GM12874 (cell line): ENCODE measurements around the gene MLX.

Source experiments
- CTCF ChIP-seq: IDR thresholded peaks from 2 replicates; pipeline ENCODE4 v1.5.1; 2011; ENCODE audit warnings: low read depth, mild to moderate bottlenecking, control low read depth, low read length, moderate library complexity; ENCODE audit not compliant: insufficient read depth

The MLX gene

GRCh38 chr17:42529061-42529460 lies 37.8 kb upstream of the MLX start:
- no peak for TF ChIP-seq CTCF

GRCh38 chr17:42530952-42531454 lies 35.9 kb upstream of the MLX start:
- TF ChIP-seq CTCF = no peak

GRCh38 chr17:42531455-42532354 lies 35.2 kb upstream of the MLX start:
- peak; percentile 57 for TF ChIP-seq CTCF

- TF ChIP-seq CTCF = no peak
Measured at GRCh38 chr17:42535155-42536047, 31.5 kb upstream of the MLX start.

GRCh38 chr17:42536048-42536371 lies 30.9 kb upstream of the MLX start, which contains the start of gene NAGLU:
NAGLU (plus strand) TSS chr17:42536241; CDS start chr17:42536273, 32 bp downstream.
- TF ChIP-seq CTCF = no peak

- no peak for TF ChIP-seq CTCF
Measured at GRCh38 chr17:42536372-42537155, 30.3 kb upstream of the MLX start.
